Karpas-422 (cell line): ENCODE results near the gene CD4. TPM values are rescaled to one million over a fixed set of nuclear protein-coding genes. Genes with fewer than 3 reads are reported as not detected.

ENCODE experiments used
- DNase-seq: peaks from one replicate; pipeline ENCODE4 v3.0.0-alpha.2; 2015
- H2AFZ ChIP-seq: fragments of 200-600 bp; sonication (generic); 2 replicates; pipeline ENCODE4 v1.6.1; 2014; ENCODE audit warnings: antibody characterized with exemption, low read length, mixed read lengths
- H3K27ac ChIP-seq: fragments of 200-600 bp; sonication (generic); 2 replicates; pipeline ENCODE4 v1.5.1; 2014; ENCODE audit warnings: mild to moderate bottlenecking, low read length, moderate library complexity
- H3K27me3 ChIP-seq: fragments of 200-600 bp; sonication (generic); 2 replicates; pipeline ENCODE4 v1.6.1; 2014; ENCODE audit warnings: low read length, mixed read lengths
- H3K36me3 ChIP-seq: fragments of 200-600 bp; sonication (generic); 2 replicates; pipeline ENCODE4 v1.6.1; 2014; ENCODE audit warnings: low read length, mixed read lengths; ENCODE audit not compliant: insufficient read depth
- H3K4me1 ChIP-seq: fragments of 200-600 bp; sonication (generic); 2 replicates; pipeline ENCODE4 v1.6.1; 2014; ENCODE audit warnings: mild to moderate bottlenecking, low read length, mixed read lengths
- H3K4me2 ChIP-seq: fragments of 200-600 bp; sonication (generic); 2 replicates; pipeline ENCODE4 v1.6.1; 2014; ENCODE audit warnings: low read length, low read depth, mild to moderate bottlenecking; ENCODE audit not compliant: poor library complexity, severe bottlenecking
- H3K4me3 ChIP-seq: fragments of 200-600 bp; sonication (generic); 2 replicates; pipeline ENCODE4 v1.5.1; 2014; ENCODE audit warnings: mild to moderate bottlenecking, antibody characterized with exemption, low read length, mixed read lengths
- H3K79me2 ChIP-seq: fragments of 200-600 bp; sonication (generic); 2 replicates; pipeline ENCODE4 v1.6.1; 2014; ENCODE audit warnings: mild to moderate bottlenecking, low read length, mixed read lengths
- H3K9ac ChIP-seq: fragments of 200-600 bp; sonication (generic); 2 replicates; pipeline ENCODE4 v1.6.0; 2014; ENCODE audit warnings: low read length
- H3K9me2 ChIP-seq: fragments of 200-600 bp; sonication (generic), shearing (Covaris generic); replicated peaks from 2 replicates; pipeline ENCODE4 v1.6.0; 2014; ENCODE audit warnings: mild to moderate bottlenecking, low read length, moderate library complexity; ENCODE audit not compliant: insufficient read depth
- H3K9me3 ChIP-seq: fragments of 300-700, 200-600 bp; sonication (generic); 2 replicates; pipeline ENCODE4 v1.6.1; 2014; ENCODE audit warnings: low read length, mixed read lengths
- H4K20me1 ChIP-seq: fragments of 200-600 bp; sonication (generic); 2 replicates; pipeline ENCODE4 v1.6.1; 2014; ENCODE audit warnings: mild to moderate bottlenecking, antibody characterized with exemption, low read length, low read depth; ENCODE audit not compliant: insufficient read depth
- total RNA-seq: library from RNA; depleted of rRNA; stranded (reverse); fragments of >200 nt; shearing (Covaris generic); gene quantifications from 2 replicates; pipeline ENCODE4 v1.2.3, GENCODE V29; 2014; ENCODE audit warnings: low replicate concordance

The CD4 gene
- total RNA-seq, 1 experiment from 2014 or later, result not detected

- H4K20me1 ChIP-seq, result no peaks in the 10 kb centered on the region
- no peaks in the 10 kb centered on the region for H3K9me3 ChIP-seq
- no peak within 1 kb of the TSS for H3K4me3 ChIP-seq
- no peaks in the 10 kb centered on the region for H3K36me3 ChIP-seq
- H3K9me2 ChIP-seq, result no peaks in the 10 kb centered on the region
- H2AFZ ChIP-seq, result no peak within 1 kb of the TSS
- no peak within 1 kb of the TSS for H3K4me2 ChIP-seq
- peak within 1 kb of the TSS; percentile 35; the same call in 1 of the 2 replicates for H3K9ac ChIP-seq
- peaks cover 14% of the 10 kb centered on the region for H3K4me1 ChIP-seq
- no peaks in the 10 kb centered on the region for H3K27me3 ChIP-seq
- no peak for DNase-seq
- no peaks in the 10 kb centered on the region for H3K79me2 ChIP-seq
- H3K27ac ChIP-seq, result no peak within 1 kb of the TSS
Observed at GRCh38 chr12:6772331-6772695, 17.0 kb upstream of the CD4 start, which contains the start of gene LAG3. Gene LAG3 (plus strand): TSS chr12:6772520. CDS start chr12:6772853, 333 bp downstream.

DNA sequence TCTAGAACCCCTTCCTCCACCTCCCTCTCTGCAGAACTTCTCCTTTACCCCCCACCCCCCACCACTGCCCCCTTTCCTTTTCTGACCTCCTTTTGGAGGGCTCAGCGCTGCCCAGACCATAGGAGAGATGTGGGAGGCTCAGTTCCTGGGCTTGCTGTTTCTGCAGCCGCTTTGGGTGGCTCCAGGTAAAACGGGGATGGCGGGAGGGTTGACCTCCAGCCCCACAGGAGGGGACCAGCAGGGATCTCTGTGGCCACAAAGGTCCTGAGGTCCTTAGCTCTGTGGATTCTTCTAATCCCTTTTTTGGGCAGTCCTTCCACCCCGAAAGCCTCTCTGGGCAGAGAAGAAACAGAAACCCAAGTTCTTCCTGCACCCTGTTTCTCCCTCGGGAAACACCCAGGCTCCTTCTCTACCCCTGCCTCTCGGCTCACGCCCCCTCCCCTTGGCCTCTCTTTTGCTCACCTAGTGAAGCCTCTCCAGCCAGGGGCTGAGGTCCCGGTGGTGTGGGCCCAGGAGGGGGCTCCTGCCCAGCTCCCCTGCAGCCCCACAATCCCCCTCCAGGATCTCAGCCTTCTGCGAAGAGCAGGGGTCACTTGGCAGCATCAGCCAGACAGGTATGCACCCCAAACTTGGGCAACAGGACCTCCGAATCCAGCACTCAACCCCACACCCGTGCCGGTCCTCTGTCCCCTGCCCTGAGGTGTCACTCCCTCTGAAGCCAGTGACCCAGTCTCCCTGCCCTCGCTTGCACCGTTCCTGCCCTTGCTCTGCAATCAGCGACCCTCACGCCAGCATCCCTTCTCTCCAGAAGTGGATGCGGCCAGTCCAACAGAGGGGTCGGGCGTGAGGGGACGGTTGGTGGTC is 16.4 kb upstream of the CD4 start:
- H3K4me3 ChIP-seq, result no peak overlapping the region

GRCh38 chr12:6773590-6774351 is 15.6 kb upstream of the CD4 start:
- DNase-seq, result no peak
- H3K9me2 ChIP-seq, result no peaks in the 10 kb centered on the region
- no peak overlapping the region for H3K27ac ChIP-seq
- no peak overlapping the region for H3K4me2 ChIP-seq
- H3K9me3 ChIP-seq, result no peaks in the 10 kb centered on the region
- H3K4me1 ChIP-seq, result peaks cover 21% of the 10 kb centered on the region
- H3K4me3 ChIP-seq, result no peak overlapping the region
- no peak overlapping the region for H2AFZ ChIP-seq
- no peaks in the 10 kb centered on the region for H3K27me3 ChIP-seq
- no peaks in the 10 kb centered on the region for H3K79me2 ChIP-seq
- no peak overlapping the region for H3K9ac ChIP-seq
- no peaks in the 10 kb centered on the region for H4K20me1 ChIP-seq
- H3K36me3 ChIP-seq, result no peaks in the 10 kb centered on the region

More for the DNA sequence above, 16.4 kb upstream of the CD4 start:
- Histone ChIP-seq H4K20me1 (no peaks in the 10 kb centered on the region), H3K4me1 (peaks cover 14% of the 10 kb centered on the region; the same call in 1 of the 2 replicates), H3K27me3 (no peaks in the 10 kb centered on the region), H3K36me3 (no peaks in the 10 kb centered on the region), H3K9me2 (no peaks in the 10 kb centered on the region), H3K4me2 (no peak overlapping the region), H2AFZ (no peak overlapping the region), H3K27ac (no peak overlapping the region), H3K9me3 (no peaks in the 10 kb centered on the region), H3K79me2 (no peaks in the 10 kb centered on the region), H3K9ac (peak overlapping the region; percentile 35; the same call in 1 of the 2 replicates)
- DNase-seq, result no peak

- peaks cover 19% of the 10 kb centered on the region for H3K4me1 ChIP-seq
- H3K27me3 ChIP-seq, result no peaks in the 10 kb centered on the region
- no peaks in the 10 kb centered on the region for H3K9me2 ChIP-seq
- no peak for DNase-seq
- H3K79me2 ChIP-seq, result no peaks in the 10 kb centered on the region
- H3K9me3 ChIP-seq, result no peaks in the 10 kb centered on the region
- no peak overlapping the region for H3K27ac ChIP-seq
- H3K4me2 ChIP-seq, result no peak overlapping the region
- H3K36me3 ChIP-seq, result no peaks in the 10 kb centered on the region
- H2AFZ ChIP-seq, result no peak overlapping the region
- H3K9ac ChIP-seq, result no peak overlapping the region
- no peak overlapping the region for H3K4me3 ChIP-seq
- H4K20me1 ChIP-seq, result no peaks in the 10 kb centered on the region
Observed at GRCh38 chr12:6774499-6775062, 14.7 kb upstream of the CD4 start.

DNA sequence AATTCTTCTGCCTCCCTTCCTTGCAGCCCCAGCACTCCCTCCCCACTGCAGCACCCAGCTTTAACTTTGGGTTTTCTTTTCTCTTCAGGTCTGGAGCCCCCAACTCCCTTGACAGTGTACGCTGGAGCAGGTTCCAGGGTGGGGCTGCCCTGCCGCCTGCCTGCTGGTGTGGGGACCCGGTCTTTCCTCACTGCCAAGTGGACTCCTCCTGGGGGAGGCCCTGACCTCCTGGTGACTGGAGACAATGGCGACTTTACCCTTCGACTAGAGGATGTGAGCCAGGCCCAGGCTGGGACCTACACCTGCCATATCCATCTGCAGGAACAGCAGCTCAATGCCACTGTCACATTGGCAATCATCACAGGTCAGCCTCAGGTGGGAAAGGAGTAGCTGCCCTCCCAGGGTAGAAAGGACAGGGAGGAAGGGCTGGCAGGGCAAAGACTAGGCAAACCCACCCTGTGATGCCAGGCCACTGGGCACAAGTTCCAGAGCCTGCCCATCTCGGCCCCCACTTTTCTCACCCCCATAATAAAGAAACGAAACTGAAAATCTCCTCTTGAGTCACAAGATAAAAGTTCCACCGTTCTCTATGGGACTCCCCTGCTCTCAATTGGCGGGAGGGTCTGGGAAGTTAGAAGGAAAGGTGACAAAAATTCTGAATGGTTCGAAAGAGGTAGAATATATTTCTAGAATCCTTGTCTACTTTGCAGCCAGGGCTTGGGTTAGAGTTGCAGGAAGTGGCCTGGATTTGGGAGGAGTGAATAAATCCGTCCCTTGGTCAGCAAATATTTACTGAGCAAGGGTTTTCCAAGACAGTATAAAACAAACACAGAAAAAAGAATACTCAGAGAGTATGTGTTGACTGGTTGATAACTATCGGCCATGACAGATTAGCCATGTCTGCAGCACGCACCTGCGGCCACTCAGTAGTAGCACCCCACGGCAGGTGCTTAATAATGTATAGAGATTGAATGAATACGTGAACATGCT is 13.8 kb upstream of the CD4 start:
- no peak overlapping the region for H3K9ac ChIP-seq
- peaks cover 19% of the 10 kb centered on the region for H3K4me1 ChIP-seq

DNA sequence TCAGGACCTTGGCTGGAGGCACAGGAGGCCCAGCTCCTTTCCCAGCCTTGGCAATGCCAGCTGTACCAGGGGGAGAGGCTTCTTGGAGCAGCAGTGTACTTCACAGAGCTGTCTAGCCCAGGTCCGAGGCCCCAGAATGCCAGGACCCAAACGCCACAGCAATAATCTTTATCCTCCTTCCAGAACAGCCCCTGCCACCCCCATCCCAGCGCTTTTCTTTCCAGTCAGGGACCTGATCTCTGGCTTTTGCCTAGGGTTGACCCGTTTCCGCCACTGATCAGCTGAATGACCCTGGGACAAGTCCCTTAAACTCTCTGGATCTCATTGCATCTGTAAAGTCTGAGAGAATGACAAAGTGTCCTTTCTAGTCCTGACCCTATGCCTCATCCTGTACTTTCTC is 11.9 kb upstream of the CD4 start:
- no peak overlapping the region for H3K27ac ChIP-seq
- H4K20me1 ChIP-seq, result no peaks in the 10 kb centered on the region
- H3K79me2 ChIP-seq, result no peaks in the 10 kb centered on the region
- no peaks in the 10 kb centered on the region for H3K36me3 ChIP-seq
- no peaks in the 10 kb centered on the region for H3K27me3 ChIP-seq
- no peak overlapping the region for H3K4me2 ChIP-seq
- no peaks in the 10 kb centered on the region for H3K9me2 ChIP-seq
- no peaks in the 10 kb centered on the region for H3K9me3 ChIP-seq
- H2AFZ ChIP-seq, result no peak overlapping the region
- no peak for DNase-seq
- peaks cover 15% of the 10 kb centered on the region for H3K4me1 ChIP-seq
- no peak overlapping the region; the same call in 1 of the 2 replicates for H3K9ac ChIP-seq
- no peak overlapping the region for H3K4me3 ChIP-seq

More for the DNA sequence above, 13.8 kb upstream of the CD4 start:
- Histone ChIP-seq H4K20me1 (no peaks in the 10 kb centered on the region), H3K4me3 (no peak overlapping the region), H3K79me2 (no peaks in the 10 kb centered on the region), H3K4me2 (peak overlapping the region; percentile 24), H3K27me3 (no peaks in the 10 kb centered on the region), H3K9me3 (no peaks in the 10 kb centered on the region), H2AFZ (no peak overlapping the region), H3K27ac (no peak overlapping the region), H3K36me3 (no peaks in the 10 kb centered on the region), H3K9me2 (no peaks in the 10 kb centered on the region)
- DNase-seq, result no peak

DNA sequence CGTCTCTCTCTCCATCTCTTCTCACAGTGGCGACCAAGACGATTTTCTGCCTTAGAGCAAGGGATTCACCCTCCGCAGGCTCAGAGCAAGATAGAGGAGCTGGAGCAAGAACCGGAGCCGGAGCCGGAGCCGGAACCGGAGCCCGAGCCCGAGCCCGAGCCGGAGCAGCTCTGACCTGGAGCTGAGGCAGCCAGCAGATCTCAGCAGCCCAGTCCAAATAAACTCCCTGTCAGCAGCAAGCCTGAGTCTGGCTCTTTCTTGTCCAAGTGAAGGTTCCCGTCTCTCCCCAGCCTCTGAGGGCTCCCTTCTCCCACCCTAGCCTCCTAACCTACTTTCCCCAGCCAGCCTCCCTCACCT is 11.1 kb upstream of the CD4 start:
- H3K4me3 ChIP-seq, result peak overlapping the region; percentile 69
- peaks cover 12% of the 10 kb centered on the region for H3K4me1 ChIP-seq
- no peaks in the 10 kb centered on the region for H3K36me3 ChIP-seq
- H2AFZ ChIP-seq, result peak overlapping the region; percentile 74; the same call in 1 of the 2 replicates
- no peaks in the 10 kb centered on the region for H3K27me3 ChIP-seq
- peak overlapping the region; percentile 82 for H3K4me2 ChIP-seq
- no peaks in the 10 kb centered on the region for H3K9me2 ChIP-seq
- H4K20me1 ChIP-seq, result no peaks in the 10 kb centered on the region
- H3K79me2 ChIP-seq, result no peaks in the 10 kb centered on the region
- H3K9ac ChIP-seq, result peak overlapping the region; percentile 59
- no peak overlapping the region for H3K27ac ChIP-seq
- DNase-seq, result no peak
- no peaks in the 10 kb centered on the region for H3K9me3 ChIP-seq
